Neural progenitor cell (in vitro differentiated cells): ENCODE results near the gene CFAP74.

Experiments
- CTCF ChIP-seq: fragments of 200-600 bp; sonication (generic); IDR thresholded peaks from 2 replicates; pipeline ENCODE4 v1.5.1; 2017; ENCODE audit warnings: antibody characterized with exemption, mild to moderate bottlenecking
- EZH2 ChIP-seq: fragments of 200-600 bp; sonication (generic); IDR thresholded peaks from 2 replicates; pipeline ENCODE4 v1.6.1; 2017; ENCODE audit warnings: antibody characterized with exemption, mild to moderate bottlenecking, moderate library complexity
- EZH2phosphoT487 ChIP-seq: fragments of 200-600 bp; sonication (generic); IDR thresholded peaks from 2 replicates; pipeline ENCODE4 v1.6.1; 2017; ENCODE audit warnings: antibody characterized with exemption

DNA sequence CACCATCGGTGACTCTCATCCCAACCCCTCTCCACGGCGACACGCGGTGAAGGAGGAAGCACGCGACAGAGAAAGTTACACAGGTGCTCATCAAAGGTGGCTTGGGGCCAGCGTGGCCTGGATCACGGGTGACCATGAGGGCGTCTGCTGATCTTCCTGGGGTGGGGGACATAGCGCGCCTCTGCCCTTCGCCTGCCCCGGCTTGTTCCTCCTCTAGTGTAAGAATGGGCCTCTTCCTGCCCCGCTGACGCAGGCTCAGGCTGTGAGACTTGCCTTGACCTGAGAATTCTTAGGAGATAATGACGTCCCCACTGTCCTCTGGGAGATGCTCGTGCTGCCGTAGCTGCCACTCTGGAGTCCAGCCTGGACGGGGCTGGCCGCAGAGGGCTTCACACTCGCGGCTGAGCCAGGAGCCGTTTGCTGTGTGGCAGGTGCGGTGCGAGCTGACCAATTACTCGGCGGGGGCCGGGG is 45.5 kb downstream of the CFAP74 start:
- TF ChIP-seq EZH2, result no peak
- TF ChIP-seq CTCF, result no peak
- no peak for TF ChIP-seq EZH2phosphoT487
